Naive B cell (primary cell): ENCODE data around the gene MYO3B. TPM values are rescaled to one million over a fixed set of nuclear protein-coding genes. Genes with fewer than 3 reads are reported as not detected.
"Not testable (repeated sequence)": the region's sequence is repeated elsewhere in the genome, so short reads cannot be mapped to it uniquely, and the experiment has no call there.

Source experiments
- ATAC-seq, 2 donors: fragments of 150-1000 bp; cut with Tn5 transposase; 2 replicates each; pipeline ENCODE4 v1.10.0; 2021; ENCODE audit warnings: low read depth in 2 of 2, mild to moderate bottlenecking in 2 of 2, moderate library complexity in 2 of 2
- DNase-seq: peaks from one replicate; pipeline ENCODE4 v3.0.0; 2022
- H3K27ac Mint-ChIP-seq, 6 donors: one replicate each; pipeline ENCODE4 v1.8.0; 2020 to 2022; ENCODE audit warnings: mild to moderate bottlenecking in 6 of 6, mixed read lengths in 6 of 6, moderate library complexity in 5 of 6, inconsistent platforms in 2 of 6
- H3K27me3 Mint-ChIP-seq, 3 donors: one replicate each; pipeline ENCODE4 v1.8.0; 2021 to 2022; ENCODE audit warnings: mixed read lengths in 3 of 3, mild to moderate bottlenecking in 1 of 3
- H3K36me3 Mint-ChIP-seq, 2 donors: one replicate each; pipeline ENCODE4 v1.8.0; 2020 to 2022; ENCODE audit warnings: mixed read lengths in 2 of 2, inconsistent platforms in 1 of 2, mild to moderate bottlenecking in 1 of 2
- H3K4me1 Mint-ChIP-seq, 3 donors: one replicate each; pipeline ENCODE4 v1.8.0; 2020 to 2022; ENCODE audit warnings: mixed read lengths in 3 of 3, inconsistent platforms in 1 of 3, mild to moderate bottlenecking in 1 of 3, moderate library complexity in 1 of 3
- H3K4me3 Mint-ChIP-seq, 8 donors: one replicate each; pipeline ENCODE4 v1.8.0; 2020 to 2022; ENCODE audit warnings: mild to moderate bottlenecking in 8 of 8, mixed read lengths in 8 of 8, moderate library complexity in 8 of 8, inconsistent platforms in 2 of 8
- H3K9me3 Mint-ChIP-seq, 7 donors: one replicate each; pipeline ENCODE4 v1.8.0; 2020 to 2022; ENCODE audit warnings: mixed read lengths in 7 of 7, mild to moderate bottlenecking in 5 of 7, inconsistent platforms in 2 of 7, moderate library complexity in 1 of 7
- polyA plus RNA-seq, 6 donors: library from polyadenylated mRNA; unstranded; fragments of 300-500 nt; fragmentation: Illumina TruSeq; gene quantifications; one replicate each; pipeline ENCODE4 v1.2.3, GENCODE V29; 2021; ENCODE audit warnings: low read depth in 6 of 6

MYO3B gene
- polyA plus RNA-seq, 6 donors from 2014 or later: not detected

DNA sequence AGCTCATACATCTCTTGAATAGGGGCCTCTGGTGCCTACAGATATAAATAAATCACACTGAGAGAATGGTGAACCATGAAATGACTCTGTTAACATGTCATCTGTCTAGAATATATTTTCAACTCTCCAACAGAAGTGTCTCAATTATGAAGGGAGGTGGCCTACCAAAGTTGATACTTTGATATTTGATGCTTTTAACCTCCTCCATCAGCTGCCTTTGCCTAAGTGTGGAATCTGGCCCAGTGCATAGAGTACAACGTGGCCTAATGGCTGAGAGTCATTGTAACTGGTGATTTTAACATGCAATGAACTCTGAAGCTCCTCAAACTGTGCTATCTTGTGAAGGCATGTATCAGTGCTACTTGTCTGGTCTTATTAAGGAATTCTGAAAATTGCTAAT, 93.4 kb downstream of the MYO3B start:
- no peak overlapping the region for H3K4me3 Mint-ChIP-seq
- no peak overlapping the region for H3K27ac Mint-ChIP-seq
- DNase-seq: no peak
- no peak for ATAC-seq
- H3K27me3 Mint-ChIP-seq: peaks cover 0 to 9% (median 0%) of the 10 kb centered on the region in 3 donors
- H3K4me1 Mint-ChIP-seq: no peaks in the 10 kb centered on the region
- H3K9me3 Mint-ChIP-seq: peaks cover 0 to 3% (median 0%) of the 10 kb centered on the region in 7 donors
- no peaks in the 10 kb centered on the region for H3K36me3 Mint-ChIP-seq

DNA sequence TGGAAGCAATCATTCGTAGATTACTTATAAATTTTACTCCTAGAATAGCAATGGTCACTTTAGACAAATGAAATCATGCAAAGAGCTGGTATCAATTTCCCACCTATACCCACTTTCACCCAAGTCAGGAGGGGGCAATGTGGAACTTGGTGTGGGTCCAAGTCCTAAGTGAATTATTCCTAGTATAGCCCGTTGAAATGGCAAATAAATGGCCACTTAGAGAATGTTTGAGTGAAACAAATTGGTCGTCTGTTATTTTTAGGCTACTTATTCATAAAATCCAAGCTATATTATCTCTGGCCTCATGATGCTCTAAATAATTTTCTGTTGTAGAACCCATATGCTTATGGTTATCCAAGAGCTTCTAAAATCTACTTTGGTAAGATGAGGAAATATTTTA, 98.1 kb downstream of the MYO3B start:
- no peak overlapping the region for H3K4me3 Mint-ChIP-seq
- H3K27me3 Mint-ChIP-seq: peaks cover 0 to 9% (median 0%) of the 10 kb centered on the region in 3 donors
- DNase-seq (no peak), ATAC-seq (no peak)
- H3K27ac Mint-ChIP-seq: no peak overlapping the region
- no peaks in the 10 kb centered on the region for H3K4me1 Mint-ChIP-seq
- H3K9me3 Mint-ChIP-seq: peaks cover 0 to 8% (median 3%) of the 10 kb centered on the region in 7 donors
- no peaks in the 10 kb centered on the region for H3K36me3 Mint-ChIP-seq

- Mint-ChIP-seq H3K4me3 (no peak overlapping the region), H3K27me3 (peaks cover 0 to 9% (median 0%) of the 10 kb centered on the region in 3 donors), H3K4me1 (no peaks in the 10 kb centered on the region), H3K36me3 (no peaks in the 10 kb centered on the region), H3K27ac (no peak overlapping the region), H3K9me3 (peaks cover 0 to 12% (median 3%) of the 10 kb centered on the region in 7 donors)
- no peak for DNase-seq
- ATAC-seq: no peak
Measured at GRCh38 chr2:170276925-170277629, 99.1 kb downstream of the MYO3B start.

GRCh38 chr2:170277951-170278350, 100.0 kb downstream of the MYO3B start:
- Mint-ChIP-seq H3K27me3 (peaks cover 0 to 9% (median 0%) of the 10 kb centered on the region in 3 donors), H3K27ac (no peak overlapping the region), H3K4me1 (no peaks in the 10 kb centered on the region), H3K36me3 (no peaks in the 10 kb centered on the region), H3K9me3 (peaks cover 0 to 12% (median 3%) of the 10 kb centered on the region in 7 donors), H3K4me3 (no peak overlapping the region)
- DNase-seq (no peak), ATAC-seq (no peak)

DNA sequence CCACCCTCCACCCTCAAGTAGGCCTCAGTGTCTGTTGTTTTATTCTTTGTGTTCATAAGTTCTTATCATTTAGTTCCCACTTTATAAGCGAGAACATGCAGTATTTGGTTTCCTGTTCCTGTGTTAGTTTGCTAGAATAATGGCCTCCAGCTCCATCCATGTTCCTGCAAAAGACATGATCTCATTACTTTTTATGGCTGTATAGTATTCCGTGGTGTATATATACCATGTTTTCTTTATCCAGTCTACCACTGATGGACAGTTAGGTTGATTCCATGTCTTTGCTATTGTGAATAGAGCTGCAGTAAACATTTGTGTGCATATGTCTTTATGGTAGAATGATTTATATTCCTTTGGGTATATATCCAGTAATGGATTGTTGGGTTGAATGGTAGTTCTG, 101.7 kb downstream of the MYO3B start:
- not testable (repeated sequence) for H3K4me3 Mint-ChIP-seq, H3K27me3 Mint-ChIP-seq, H3K27ac Mint-ChIP-seq, DNase-seq, ATAC-seq, H3K36me3 Mint-ChIP-seq
- Mint-ChIP-seq H3K9me3 (peaks cover 0 to 12% (median 3%) of the 10 kb centered on the region in 7 donors), H3K4me1 (peaks cover 0 to 11% (median 0%) of the 10 kb centered on the region in 3 donors)

GRCh38 chr2:170282851-170283250, 104.9 kb downstream of the MYO3B start:
- ATAC-seq: no peak
- Mint-ChIP-seq H3K9me3 (peaks cover 0 to 17% (median 3%) of the 10 kb centered on the region in 7 donors), H3K4me3 (no peak overlapping the region), H3K27ac (no peak overlapping the region), H3K4me1 (peaks cover 0 to 11% (median 0%) of the 10 kb centered on the region in 3 donors), H3K27me3 (no peaks in the 10 kb centered on the region), H3K36me3 (no peaks in the 10 kb centered on the region)
- no peak for DNase-seq

DNA sequence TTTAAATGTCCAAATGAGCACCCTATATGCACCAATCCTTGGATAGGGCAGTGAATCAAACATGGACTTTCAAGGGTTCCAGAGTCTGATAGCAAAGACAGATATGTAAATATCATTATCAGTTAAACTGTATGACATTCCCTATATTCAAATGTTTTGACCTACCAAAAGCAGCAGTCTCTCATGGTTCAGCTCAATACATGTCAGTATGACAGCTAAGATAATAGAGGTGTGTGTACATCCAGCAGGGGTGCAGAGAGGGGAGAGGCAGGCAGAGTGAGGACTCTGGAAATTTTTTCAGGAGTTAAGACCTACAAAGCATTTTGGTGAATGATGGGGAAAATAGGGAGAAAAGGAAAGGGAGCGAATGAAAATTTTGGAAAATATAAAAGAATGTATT, 106.3 kb downstream of the MYO3B start:
- no peaks in the 10 kb centered on the region for H3K27me3 Mint-ChIP-seq
- no peak for ATAC-seq

GRCh38 chr2:170288859-170289258, 110.9 kb downstream of the MYO3B start:
- Mint-ChIP-seq H3K27me3 (no peaks in the 10 kb centered on the region), H3K27ac (no peak overlapping the region), H3K4me3 (no peak overlapping the region), H3K4me1 (peaks cover 0 to 6% (median 0%) of the 10 kb centered on the region in 3 donors), H3K36me3 (peaks cover 0 to 12% of the 10 kb centered on the region in 2 donors), H3K9me3 (peaks cover 5 to 46% (median 18%) of the 10 kb centered on the region in 7 donors)
- DNase-seq (no peak), ATAC-seq (no peak)

More for the DNA sequence above, 106.3 kb downstream of the MYO3B start:
- Mint-ChIP-seq H3K4me3 (no peak overlapping the region), H3K36me3 (no peaks in the 10 kb centered on the region), H3K4me1 (peaks cover 0 to 11% (median 0%) of the 10 kb centered on the region in 3 donors), H3K27ac (no peak overlapping the region), H3K9me3 (peaks cover 0 to 20% (median 3%) of the 10 kb centered on the region in 7 donors)
- no peak for DNase-seq

- H3K9me3 Mint-ChIP-seq: peaks cover 10 to 53% (median 18%) of the 10 kb centered on the region in 7 donors
- H3K27me3 Mint-ChIP-seq: peaks cover 0 to 5% (median 0%) of the 10 kb centered on the region in 3 donors
- H3K4me1 Mint-ChIP-seq: no peaks in the 10 kb centered on the region
- peaks cover 0 to 12% of the 10 kb centered on the region in 2 donors for H3K36me3 Mint-ChIP-seq
- H3K27ac Mint-ChIP-seq: no peak overlapping the region
- DNase-seq: no peak
- ATAC-seq: no peak
- no peak overlapping the region for H3K4me3 Mint-ChIP-seq
Measured at GRCh38 chr2:170291474-170291873, 113.5 kb downstream of the MYO3B start.

GRCh38 chr2:170292415-170292814, 114.5 kb downstream of the MYO3B start:
- no peak overlapping the region for H3K4me3 Mint-ChIP-seq
- H3K27ac Mint-ChIP-seq: no peak overlapping the region
- H3K9me3 Mint-ChIP-seq: peaks cover 11 to 52% (median 18%) of the 10 kb centered on the region in 7 donors
- peaks cover 0 to 5% (median 0%) of the 10 kb centered on the region in 3 donors for H3K27me3 Mint-ChIP-seq
- H3K4me1 Mint-ChIP-seq: no peaks in the 10 kb centered on the region
- DNase-seq: no peak
- no peak for ATAC-seq
- peaks cover 0 to 12% of the 10 kb centered on the region in 2 donors for H3K36me3 Mint-ChIP-seq

DNA sequence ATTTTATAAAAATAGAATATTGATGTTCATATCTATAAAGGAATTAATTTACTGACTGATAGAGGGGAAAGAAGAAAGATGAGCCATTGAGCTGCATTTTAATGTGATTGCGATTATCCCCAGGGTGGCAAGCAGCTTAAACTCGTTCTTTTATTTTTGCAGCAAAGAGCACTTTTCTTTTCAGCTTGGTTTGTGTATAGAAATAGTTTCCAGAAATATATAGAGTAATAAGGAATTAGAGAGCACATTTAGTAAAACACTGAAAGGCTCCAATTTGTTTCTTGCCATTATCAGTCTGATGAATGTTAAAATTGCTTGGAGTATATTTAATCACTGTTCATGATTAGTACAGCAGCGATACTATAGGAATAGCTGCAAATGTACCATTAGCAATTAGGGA, 119.5 kb downstream of the MYO3B start:
- no peak for DNase-seq
- Mint-ChIP-seq H3K4me3 (no peak overlapping the region), H3K36me3 (peaks cover 0 to under 1% of the 10 kb centered on the region in 2 donors), H3K9me3 (peaks cover 2 to 19% (median 5%) of the 10 kb centered on the region in 7 donors), H3K27me3 (peaks cover 0 to 5% (median 0%) of the 10 kb centered on the region in 3 donors), H3K27ac (no peak overlapping the region), H3K4me1 (no peaks in the 10 kb centered on the region)
- ATAC-seq: no peak

GRCh38 chr2:170298115-170298514, 120.2 kb downstream of the MYO3B start:
- Mint-ChIP-seq H3K9me3 (peaks cover under 1 to 17% (median 2%) of the 10 kb centered on the region in 7 donors), H3K27ac (peak overlapping the region in 1 of 6 donors; percentile 21), H3K36me3 (no peaks in the 10 kb centered on the region), H3K27me3 (peaks cover 0 to 5% (median 0%) of the 10 kb centered on the region in 3 donors), H3K4me3 (no peak overlapping the region), H3K4me1 (no peaks in the 10 kb centered on the region)
- ATAC-seq (no peak), DNase-seq (no peak)

DNA sequence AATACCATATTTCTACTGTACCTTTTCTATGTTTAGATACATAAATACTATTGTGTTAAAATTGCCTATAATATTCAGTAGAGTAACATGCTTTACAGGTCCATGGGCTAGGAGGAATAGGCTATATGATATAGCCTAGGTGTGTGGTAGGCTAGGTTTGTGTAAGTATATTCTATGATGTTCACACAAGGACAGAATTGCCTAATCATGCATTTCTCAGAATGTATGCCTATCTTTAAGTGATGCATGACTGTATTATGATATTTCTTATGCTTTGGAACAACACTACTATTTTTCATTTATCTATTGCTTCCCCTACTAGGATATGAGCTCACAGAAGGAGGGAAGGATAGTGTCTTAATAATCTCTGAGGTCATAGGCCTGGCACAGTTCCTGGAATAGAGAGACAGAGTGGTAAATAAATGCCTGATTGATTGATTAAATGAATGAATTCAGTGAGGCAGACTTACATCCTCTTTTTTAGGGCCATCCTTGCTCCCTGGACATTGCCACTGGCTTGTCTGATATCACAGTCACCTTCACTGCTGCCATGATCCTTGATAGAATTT, 121.0 kb downstream of the MYO3B start:
- Mint-ChIP-seq H3K4me3 (peak overlapping the region in 1 of 8 donors; percentile 54), H3K27me3 (peaks cover 0 to 5% (median 0%) of the 10 kb centered on the region in 3 donors), H3K27ac (no peak overlapping the region), H3K36me3 (no peaks in the 10 kb centered on the region), H3K9me3 (peaks cover 0 to 11% (median 2%) of the 10 kb centered on the region in 7 donors), H3K4me1 (no peaks in the 10 kb centered on the region)
- no peak for ATAC-seq
- no peak for DNase-seq

DNA sequence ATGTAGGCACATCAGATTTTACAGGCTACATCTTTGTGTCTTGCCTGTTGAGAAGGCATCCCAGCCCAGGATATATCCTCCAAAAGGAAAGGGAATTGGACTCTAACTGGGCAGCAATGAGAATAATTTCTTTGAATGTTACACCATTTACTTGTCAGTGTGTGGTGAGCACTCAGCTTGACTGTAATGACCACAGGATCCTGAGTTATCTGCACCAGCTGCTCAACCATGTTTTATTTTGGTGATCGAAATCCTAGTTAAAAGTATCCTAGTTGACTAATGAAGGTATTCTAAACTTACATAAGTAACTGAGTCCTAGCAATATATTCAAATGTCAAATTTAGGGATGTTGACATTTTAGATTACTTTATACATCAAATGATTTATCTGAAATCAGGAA, 123.0 kb downstream of the MYO3B start:
- no peak for DNase-seq
- Mint-ChIP-seq H3K4me3 (no peak overlapping the region), H3K27ac (no peak overlapping the region), H3K4me1 (no peaks in the 10 kb centered on the region), H3K9me3 (peaks cover 0 to 8% (median 1%) of the 10 kb centered on the region in 7 donors), H3K36me3 (no peaks in the 10 kb centered on the region), H3K27me3 (peaks cover 0 to 4% (median 0%) of the 10 kb centered on the region in 3 donors)
- ATAC-seq: no peak
